ENCODE measurements around the gene HNRNPAB.

DNA sequence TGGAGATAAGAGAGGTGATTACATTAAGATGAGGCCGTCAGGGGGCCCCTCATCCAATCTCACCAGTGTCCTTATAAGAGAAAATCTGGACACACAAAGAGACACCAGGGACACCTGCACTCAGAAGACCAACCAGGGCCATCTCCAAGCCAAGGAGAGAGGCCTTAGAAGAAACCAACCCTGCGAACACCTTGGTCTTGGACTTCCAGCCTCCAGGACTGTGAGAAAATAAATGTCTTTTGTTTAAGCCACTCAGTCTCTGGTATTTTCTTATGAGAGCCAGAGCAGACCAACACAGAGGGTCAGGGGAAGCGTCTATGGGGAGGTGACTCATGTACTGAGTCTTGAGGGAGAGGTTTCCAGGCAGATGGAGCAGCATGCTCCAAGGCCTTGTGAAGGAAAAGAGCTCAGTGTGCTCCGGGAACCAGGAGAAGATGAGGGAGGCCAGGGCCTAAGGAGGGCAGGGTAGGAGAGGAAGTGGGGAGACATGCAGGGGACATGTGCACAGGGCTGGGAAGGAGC, 22.9 kb downstream of the HNRNPAB start:
- TF ChIP-seq ZNF24 (tag by site-specific recombination; IDR thresholded peaks at IDR 0.05), result no peak
- no peak for TF ChIP-seq CTCF (tag by site-specific recombination; IDR thresholded peaks at IDR 0.05)
- no peak for TF ChIP-seq MYNN (tag by site-specific recombination; IDR thresholded peaks at IDR 0.05; ENCODE audit: borderline replicate concordance)

Measured in HEK293 (cell line).